ENCODE results near the gene ULK1.

DNA sequence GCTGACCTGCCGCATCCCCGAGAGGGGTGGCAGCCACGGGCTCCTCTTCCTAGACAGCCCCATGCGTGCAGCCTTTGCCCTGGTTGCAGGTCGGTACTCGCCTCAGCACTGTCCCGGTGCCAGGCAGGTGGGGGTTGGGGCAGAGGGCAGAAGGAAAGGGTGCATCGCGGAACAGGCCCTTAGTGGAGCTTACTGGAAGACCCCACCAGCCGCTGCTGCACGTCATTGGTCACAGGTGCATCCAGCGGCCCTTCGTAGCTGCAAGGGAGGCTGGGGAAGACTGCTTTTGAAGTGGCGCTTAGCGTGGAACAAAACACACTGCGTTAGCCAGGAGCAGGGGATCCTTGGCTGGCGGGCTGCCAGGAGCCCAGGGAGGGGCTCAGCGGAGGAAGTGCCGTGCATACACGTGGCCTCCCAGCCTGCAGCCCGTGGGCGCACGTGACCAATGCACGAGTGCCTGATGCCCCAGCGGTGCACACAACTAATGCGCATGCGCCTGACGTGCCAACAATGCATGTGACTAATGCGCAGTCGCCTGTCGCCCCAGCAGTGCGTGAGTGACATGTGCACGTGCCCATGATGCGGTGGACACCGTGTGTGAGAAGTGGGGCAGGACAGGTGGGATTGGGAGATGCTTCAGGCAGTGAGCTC, 50.3 kb downstream of the ULK1 start:
- TF ChIP-seq POLR2AphosphoS5 (IDR thresholded peaks at IDR 0.05; ENCODE audit: borderline replicate concordance, low read depth, low read length) (peak; percentile 33; the same call in 1 of the 2 replicates), EZH2 (IDR thresholded peaks at IDR 0.05) (no peak)
